GM12872 (cell line): Measurements from ENCODE around the gene KDSR.

Source experiments
- TF ChIP-seq, protein P1 (sequence below): IDR thresholded peaks from 3 replicates; pipeline ENCODE4 v1.5.1; 2011; ENCODE audit warnings: low read depth, mild to moderate bottlenecking, low read length, moderate library complexity; ENCODE audit not compliant: insufficient read depth

Gene KDSR

DNA sequence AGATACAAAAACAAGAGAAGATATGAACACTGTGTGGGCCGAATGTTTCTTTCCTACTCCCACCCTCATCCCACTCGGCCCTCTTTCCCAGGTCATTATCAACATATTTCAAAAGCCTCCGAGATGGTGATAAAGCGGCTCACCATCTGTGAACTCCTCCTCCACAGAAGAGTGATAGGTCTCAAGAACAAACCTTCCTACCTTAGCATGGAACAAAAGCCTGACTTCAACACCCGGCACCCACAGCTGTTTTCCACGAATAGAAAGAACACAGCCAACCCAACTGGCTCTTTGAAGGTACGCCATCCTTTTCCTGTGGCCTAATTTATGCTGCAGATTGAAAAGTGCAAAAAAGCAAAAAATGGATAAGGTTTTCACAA is 76.2 kb downstream of the KDSR start:
- TF ChIP-seq, protein P1, sequence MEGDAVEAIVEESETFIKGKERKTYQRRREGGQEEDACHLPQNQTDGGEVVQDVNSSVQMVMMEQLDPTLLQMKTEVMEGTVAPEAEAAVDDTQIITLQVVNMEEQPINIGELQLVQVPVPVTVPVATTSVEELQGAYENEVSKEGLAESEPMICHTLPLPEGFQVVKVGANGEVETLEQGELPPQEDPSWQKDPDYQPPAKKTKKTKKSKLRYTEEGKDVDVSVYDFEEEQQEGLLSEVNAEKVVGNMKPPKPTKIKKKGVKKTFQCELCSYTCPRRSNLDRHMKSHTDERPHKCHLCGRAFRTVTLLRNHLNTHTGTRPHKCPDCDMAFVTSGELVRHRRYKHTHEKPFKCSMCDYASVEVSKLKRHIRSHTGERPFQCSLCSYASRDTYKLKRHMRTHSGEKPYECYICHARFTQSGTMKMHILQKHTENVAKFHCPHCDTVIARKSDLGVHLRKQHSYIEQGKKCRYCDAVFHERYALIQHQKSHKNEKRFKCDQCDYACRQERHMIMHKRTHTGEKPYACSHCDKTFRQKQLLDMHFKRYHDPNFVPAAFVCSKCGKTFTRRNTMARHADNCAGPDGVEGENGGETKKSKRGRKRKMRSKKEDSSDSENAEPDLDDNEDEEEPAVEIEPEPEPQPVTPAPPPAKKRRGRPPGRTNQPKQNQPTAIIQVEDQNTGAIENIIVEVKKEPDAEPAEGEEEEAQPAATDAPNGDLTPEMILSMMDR: no peak

DNA sequence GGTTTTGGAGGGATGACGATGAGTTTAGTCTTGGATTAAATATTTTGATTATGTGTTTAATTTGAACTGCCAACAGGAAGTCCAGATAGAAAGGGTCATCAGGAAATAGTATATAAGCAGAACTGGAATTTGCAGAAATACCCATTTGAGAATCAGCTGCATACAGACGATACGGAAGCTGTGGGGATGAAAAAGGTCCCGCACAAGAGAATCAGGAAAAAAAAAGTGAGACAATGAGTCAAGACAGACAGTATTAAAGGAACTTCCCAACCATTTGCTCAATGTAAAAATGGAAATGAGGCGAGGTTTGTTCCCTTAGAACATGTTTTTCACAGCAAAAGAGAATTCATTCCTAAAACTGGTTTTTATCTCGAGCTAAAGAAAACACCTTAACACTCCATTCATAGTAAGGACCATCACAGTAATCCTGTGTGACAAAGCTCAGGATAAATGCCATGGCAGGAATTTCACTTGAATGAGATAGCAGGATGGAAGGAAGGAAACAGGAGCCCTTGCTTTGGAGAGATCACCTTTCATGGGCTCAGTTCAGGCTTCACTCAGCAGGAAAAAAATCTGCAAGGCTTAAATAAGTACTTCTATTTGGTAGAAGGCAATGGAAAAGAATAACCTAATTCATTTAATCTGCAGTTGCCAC is 76.7 kb downstream of the KDSR start:
- TF ChIP-seq, protein P1: no peak

DNA sequence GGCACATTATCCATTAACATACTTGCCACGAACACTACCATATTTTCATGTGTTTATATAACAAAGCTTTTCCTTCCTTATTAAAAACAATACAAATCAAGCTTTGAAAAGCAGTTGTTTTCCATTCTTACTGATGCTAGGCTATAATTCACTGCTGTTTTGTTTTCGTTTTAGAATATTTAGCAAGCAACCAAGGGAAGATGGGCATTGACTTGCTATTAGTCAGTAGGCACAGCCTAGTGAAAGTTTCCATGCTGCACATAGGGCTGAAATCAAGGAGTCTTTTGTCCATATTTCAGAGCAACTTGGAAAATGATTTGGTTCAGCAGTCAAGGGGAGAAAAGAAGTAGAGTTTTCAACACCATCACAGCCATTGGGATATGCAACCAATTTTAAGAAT is 78.7 kb downstream of the KDSR start:
- TF ChIP-seq, protein P1: no peak

DNA sequence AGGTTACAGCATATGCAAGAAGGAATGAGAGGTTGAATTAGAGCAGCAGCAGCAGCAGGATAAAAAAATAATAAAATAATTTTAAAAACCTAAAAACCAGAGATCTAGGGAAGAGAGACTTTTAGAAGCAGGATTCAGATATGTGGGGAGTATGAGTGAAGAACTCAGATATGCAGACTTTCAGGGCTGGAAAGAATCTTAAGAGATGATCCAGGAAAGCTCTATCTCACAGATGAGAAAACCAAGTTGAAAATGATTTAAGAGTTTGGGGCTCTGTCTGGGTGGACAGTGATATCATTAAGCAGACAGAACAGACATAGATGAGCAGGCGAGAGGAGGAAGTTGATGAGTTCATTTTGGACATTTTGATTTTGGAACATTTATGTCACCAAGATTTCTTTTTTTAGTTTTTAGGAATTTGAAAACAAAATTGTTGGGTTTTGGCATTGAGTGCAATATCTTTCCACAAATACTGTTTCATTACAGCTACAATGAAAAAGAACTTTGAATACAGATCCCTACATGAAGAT is 79.2 kb downstream of the KDSR start:
- TF ChIP-seq, protein P1: no peak

DNA sequence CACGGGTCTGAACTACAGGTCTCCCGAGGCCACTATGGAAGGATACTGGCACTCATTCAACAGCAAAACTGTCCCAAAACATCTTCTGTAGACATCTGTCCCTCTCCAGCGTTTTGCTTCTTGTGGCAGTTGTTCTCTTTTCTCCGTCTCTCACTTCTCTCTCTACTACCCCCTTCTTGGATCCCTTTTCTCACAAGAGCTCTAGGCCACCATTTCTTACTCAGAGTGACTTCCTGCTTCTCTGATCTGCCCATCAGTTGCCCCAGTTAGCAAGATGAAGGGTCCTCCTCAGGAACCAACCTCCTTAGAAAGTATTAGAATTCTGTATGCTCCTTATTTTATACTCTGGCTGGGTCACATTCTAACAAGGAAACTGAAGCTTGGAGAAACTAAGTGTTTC is 80.1 kb downstream of the KDSR start:
- TF ChIP-seq, protein P1: no peak

DNA sequence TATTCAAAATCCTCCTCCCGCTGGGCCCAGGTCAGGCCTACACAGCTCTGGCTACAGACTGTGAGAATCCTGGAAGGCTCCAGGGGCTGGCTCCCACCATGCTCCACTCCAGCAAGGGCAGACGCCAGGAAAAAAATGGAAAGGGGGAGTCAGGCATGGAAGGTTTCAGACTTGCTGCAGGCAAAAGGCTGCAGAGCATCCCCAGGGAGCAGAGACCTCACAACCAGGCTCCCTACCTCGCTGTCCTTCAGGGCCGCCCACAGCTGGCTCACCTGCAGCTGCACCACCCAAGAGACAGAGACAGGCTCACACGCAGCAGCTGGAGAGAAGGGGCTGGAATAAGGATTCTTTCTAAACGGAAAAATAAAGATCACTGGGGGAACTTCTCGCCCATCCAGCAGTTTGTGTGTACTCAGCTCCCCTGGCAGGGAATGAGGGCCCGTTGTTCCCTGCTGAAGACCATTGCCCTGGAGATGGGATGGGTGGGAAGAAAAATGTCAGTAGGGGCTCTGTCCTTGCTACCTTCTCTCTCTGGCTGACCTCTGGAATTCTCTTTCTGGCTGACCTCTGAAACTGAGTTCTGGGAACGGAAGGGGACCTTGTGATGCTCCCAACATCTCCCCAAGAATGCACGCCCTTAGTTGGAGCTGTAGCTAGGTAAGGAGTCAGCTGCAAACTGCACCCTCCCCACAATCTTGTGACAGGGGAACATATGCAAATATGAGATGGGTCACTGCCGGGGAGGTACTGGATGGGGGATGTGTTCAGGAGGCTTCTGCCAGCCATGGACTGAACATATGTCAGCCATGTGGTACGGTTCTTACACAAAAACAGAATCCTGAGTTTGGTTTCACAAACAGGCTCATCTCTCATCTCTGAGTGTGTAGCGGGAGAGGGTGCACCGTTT is 81.9 kb downstream of the KDSR start:
- TF ChIP-seq, protein P1: no peak

DNA sequence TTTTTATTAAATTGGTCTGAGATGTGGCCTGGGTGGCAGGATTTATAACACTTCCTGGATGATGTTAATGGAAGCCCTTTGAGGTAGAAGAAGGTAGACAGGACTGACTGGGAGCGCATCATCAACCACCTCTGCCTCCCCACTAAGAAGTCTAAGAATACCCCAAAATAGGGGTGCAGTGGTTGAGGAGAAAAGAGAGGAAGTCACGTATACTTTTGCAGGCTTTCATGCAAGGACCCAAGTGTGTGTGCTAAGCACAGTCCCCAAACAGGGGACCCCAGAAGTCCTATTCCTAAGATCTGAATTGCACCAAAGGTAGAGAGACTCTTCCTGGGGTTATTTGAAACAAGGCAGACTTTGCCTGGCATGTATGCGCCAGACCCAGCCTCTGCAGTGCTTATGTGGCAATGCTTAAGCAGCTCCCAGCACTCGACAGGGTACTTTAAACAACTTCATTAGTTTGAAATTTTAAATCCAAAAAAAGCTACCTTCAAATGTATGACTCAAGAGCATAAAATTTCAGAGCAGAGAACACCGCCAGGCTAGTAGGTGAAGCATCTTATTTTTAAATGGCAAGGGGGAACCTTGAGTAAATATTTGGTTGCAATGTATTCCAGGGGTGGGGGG is 82.7 kb downstream of the KDSR start:
- TF ChIP-seq, protein P1: no peak
